Measurements from ENCODE around the gene NSD1. TPM values are rescaled to one million over a fixed set of nuclear protein-coding genes. Genes with fewer than 3 reads are reported as not detected.

Gene NSD1
- total RNA-seq, 1 donor, result 53.2 TPM

DNA sequence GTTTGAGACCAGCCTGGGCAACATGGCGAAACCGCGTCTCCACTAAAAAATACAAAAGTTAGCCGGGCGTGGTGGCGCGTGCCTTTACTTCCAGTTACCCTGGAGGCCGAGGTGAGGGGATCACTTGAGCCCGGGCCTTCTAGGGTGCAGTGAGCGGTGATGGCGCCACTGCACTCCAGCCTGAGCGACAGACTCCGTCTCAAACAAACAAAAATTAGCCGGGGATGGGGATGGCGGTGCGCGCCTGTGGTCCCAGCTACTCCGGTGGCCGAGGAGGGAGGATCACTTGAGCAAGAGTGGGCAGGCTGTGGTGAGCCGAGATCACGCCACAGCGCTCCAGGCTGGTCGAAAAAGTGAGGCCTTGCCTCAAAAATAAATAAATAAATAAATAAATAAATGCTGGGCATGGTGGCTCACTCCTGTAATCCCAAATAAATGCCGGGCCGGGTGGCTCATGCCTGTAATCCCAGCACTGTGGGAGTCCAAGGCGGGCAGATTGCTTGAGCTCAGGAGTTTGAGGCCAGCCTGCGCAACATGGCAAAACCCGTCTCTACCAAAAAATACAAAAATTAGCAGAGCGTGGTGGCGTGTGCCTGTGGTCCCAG lies 16.0 kb upstream of the NSD1 start:
- H3K4me2 ChIP-seq (ENCODE audit: insufficient read depth, low read length), result no peak overlapping the region

GRCh38 chr5:177122566-177122965 lies 11.0 kb upstream of the NSD1 start:
- Histone ChIP-seq H3K4me1 (ENCODE audit: insufficient read depth, low read length) (no peaks in the 10 kb centered on the region), H3K27me3 (ENCODE audit: insufficient read depth, low read length) (no peaks in the 10 kb centered on the region), H3K9me3 (ENCODE audit: low read depth, low read length) (no peaks in the 10 kb centered on the region)

More for the DNA sequence above, 16.0 kb upstream of the NSD1 start:
- Histone ChIP-seq H4K20me1 (ENCODE audit: insufficient read depth, low read length) (no peaks in the 10 kb centered on the region), H3K4me3 (ENCODE audit: insufficient read depth, low read length) (no peak overlapping the region), H3K9me3 (ENCODE audit: low read depth, low read length) (no peaks in the 10 kb centered on the region), H3K36me3 (ENCODE audit: insufficient read depth, low read length) (no peaks in the 10 kb centered on the region), H3K4me1 (ENCODE audit: insufficient read depth, low read length) (peaks cover 9% of the 10 kb centered on the region), H3K27ac (ENCODE audit: low read depth, low read length) (no peak overlapping the region), H3K27me3 (ENCODE audit: insufficient read depth, low read length) (no peaks in the 10 kb centered on the region), H3K79me2 (ENCODE audit: insufficient read depth, low read length) (no peaks in the 10 kb centered on the region), H2AFZ (ENCODE audit: low read length) (peak overlapping the region; percentile 97)
- DNase-seq (ENCODE audit: insufficient read length, low spot score, missing footprints), result no peak
- TF ChIP-seq, protein P1, sequence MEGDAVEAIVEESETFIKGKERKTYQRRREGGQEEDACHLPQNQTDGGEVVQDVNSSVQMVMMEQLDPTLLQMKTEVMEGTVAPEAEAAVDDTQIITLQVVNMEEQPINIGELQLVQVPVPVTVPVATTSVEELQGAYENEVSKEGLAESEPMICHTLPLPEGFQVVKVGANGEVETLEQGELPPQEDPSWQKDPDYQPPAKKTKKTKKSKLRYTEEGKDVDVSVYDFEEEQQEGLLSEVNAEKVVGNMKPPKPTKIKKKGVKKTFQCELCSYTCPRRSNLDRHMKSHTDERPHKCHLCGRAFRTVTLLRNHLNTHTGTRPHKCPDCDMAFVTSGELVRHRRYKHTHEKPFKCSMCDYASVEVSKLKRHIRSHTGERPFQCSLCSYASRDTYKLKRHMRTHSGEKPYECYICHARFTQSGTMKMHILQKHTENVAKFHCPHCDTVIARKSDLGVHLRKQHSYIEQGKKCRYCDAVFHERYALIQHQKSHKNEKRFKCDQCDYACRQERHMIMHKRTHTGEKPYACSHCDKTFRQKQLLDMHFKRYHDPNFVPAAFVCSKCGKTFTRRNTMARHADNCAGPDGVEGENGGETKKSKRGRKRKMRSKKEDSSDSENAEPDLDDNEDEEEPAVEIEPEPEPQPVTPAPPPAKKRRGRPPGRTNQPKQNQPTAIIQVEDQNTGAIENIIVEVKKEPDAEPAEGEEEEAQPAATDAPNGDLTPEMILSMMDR (IDR thresholded peaks at IDR 0.05; ENCODE audit: extremely low read depth, low read depth, low read length), result no peak

DNA sequence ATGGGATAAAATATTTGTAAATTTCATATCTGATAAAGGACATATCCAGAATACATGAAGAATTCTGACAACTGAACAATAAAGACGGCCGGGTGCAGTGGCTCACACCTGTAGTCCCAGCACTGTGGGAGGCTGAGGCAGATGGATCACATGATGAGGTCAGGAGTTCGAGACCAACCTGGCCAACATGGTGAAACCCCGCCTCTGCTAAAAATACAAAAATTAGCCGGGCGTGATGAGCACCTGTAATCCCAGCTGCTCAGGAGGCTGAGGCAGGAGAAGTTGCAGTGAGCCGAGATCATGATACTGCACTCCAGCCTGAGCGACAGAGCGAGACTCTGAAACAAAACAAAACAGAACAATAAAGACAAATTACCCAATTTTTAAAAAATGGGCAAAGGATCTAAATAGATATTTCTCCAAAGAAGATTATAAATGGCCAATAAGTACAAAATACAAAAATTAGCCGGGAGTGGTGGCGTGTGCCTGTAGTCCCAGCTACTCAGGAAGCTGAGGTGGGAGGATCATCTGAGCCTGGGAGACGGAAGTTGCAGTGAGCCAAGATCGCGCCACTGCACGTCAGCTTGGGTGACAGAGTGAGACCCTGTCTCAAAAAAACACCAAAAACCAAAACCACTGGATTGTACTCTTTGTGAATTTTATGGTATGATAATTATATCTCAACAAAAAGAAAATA lies 9.6 kb upstream of the NSD1 start:
- no peak for DNase-seq (ENCODE audit: insufficient read length, low spot score, missing footprints)
- no peaks in the 10 kb centered on the region for H3K79me2 ChIP-seq (ENCODE audit: insufficient read depth, low read length)
- H2AFZ ChIP-seq (ENCODE audit: low read length), result no peak overlapping the region
- H3K27me3 ChIP-seq (ENCODE audit: insufficient read depth, low read length), result no peaks in the 10 kb centered on the region
- no peak overlapping the region for H3K4me2 ChIP-seq (ENCODE audit: insufficient read depth, low read length)
- H3K36me3 ChIP-seq (ENCODE audit: insufficient read depth, low read length), result no peaks in the 10 kb centered on the region
- no peaks in the 10 kb centered on the region for H4K20me1 ChIP-seq (ENCODE audit: insufficient read depth, low read length)
- no peak overlapping the region for H3K27ac ChIP-seq (ENCODE audit: low read depth, low read length)
- H3K9me3 ChIP-seq (ENCODE audit: low read depth, low read length), result no peaks in the 10 kb centered on the region
- TF ChIP-seq, protein P1 (IDR thresholded peaks at IDR 0.05; ENCODE audit: extremely low read depth, low read depth, low read length), result no peak
- H3K4me3 ChIP-seq (ENCODE audit: insufficient read depth, low read length), result no peak overlapping the region
- H3K4me1 ChIP-seq (ENCODE audit: insufficient read depth, low read length), result no peaks in the 10 kb centered on the region

More at GRCh38 chr5:177122566-177122965, 11.0 kb upstream of the NSD1 start:
- Histone ChIP-seq H3K4me2 (ENCODE audit: insufficient read depth, low read length) (no peak overlapping the region), H3K79me2 (ENCODE audit: insufficient read depth, low read length) (no peaks in the 10 kb centered on the region), H3K4me3 (ENCODE audit: insufficient read depth, low read length) (no peak overlapping the region), H2AFZ (ENCODE audit: low read length) (no peak overlapping the region), H3K36me3 (ENCODE audit: insufficient read depth, low read length) (no peaks in the 10 kb centered on the region), H4K20me1 (ENCODE audit: insufficient read depth, low read length) (no peaks in the 10 kb centered on the region), H3K27ac (ENCODE audit: low read depth, low read length) (no peak overlapping the region)
- TF ChIP-seq, protein P1 (IDR thresholded peaks at IDR 0.05; ENCODE audit: extremely low read depth, low read depth, low read length), result no peak
- peak; percentile 76 for DNase-seq (ENCODE audit: insufficient read length, low spot score, missing footprints)

- no peak overlapping the region for H3K4me2 ChIP-seq (ENCODE audit: insufficient read depth, low read length)
- H3K79me2 ChIP-seq (ENCODE audit: insufficient read depth, low read length), result no peaks in the 10 kb centered on the region
- H2AFZ ChIP-seq (ENCODE audit: low read length), result no peak overlapping the region
- no peaks in the 10 kb centered on the region for H3K27me3 ChIP-seq (ENCODE audit: insufficient read depth, low read length)
- no peaks in the 10 kb centered on the region for H3K9me3 ChIP-seq (ENCODE audit: low read depth, low read length)
- no peaks in the 10 kb centered on the region for H3K4me1 ChIP-seq (ENCODE audit: insufficient read depth, low read length)
- H3K4me3 ChIP-seq (ENCODE audit: insufficient read depth, low read length), result no peak overlapping the region
- H3K27ac ChIP-seq (ENCODE audit: low read depth, low read length), result no peak overlapping the region
- TF ChIP-seq, protein P1 (IDR thresholded peaks at IDR 0.05; ENCODE audit: extremely low read depth, low read depth, low read length), result no peak
- H4K20me1 ChIP-seq (ENCODE audit: insufficient read depth, low read length), result no peaks in the 10 kb centered on the region
- DNase-seq (ENCODE audit: insufficient read length, low spot score, missing footprints), result peak; percentile 23
- H3K36me3 ChIP-seq (ENCODE audit: insufficient read depth, low read length), result no peaks in the 10 kb centered on the region
Measured at GRCh38 chr5:177124486-177124991, 9.0 kb upstream of the NSD1 start.

All from osteoblast (primary cell).